ENCODE measurements around the gene LNP1.
A peak's percentile ranks its signal among the peaks of the same experiment; 100 is the strongest.
"Not testable (repeated sequence)": the region's sequence is repeated elsewhere in the genome, so short reads cannot be mapped to it uniquely, and the experiment has no call there.

Gene LNP1, protein sequence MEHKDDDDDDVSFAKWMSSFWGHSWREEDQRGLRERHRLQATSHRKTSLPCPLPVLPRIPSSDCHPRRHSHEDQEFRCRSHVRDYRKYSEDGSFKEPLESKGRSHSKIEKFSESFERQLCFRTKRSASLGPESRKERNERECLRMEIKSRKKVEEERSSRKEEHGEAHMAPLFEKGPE

DNA sequence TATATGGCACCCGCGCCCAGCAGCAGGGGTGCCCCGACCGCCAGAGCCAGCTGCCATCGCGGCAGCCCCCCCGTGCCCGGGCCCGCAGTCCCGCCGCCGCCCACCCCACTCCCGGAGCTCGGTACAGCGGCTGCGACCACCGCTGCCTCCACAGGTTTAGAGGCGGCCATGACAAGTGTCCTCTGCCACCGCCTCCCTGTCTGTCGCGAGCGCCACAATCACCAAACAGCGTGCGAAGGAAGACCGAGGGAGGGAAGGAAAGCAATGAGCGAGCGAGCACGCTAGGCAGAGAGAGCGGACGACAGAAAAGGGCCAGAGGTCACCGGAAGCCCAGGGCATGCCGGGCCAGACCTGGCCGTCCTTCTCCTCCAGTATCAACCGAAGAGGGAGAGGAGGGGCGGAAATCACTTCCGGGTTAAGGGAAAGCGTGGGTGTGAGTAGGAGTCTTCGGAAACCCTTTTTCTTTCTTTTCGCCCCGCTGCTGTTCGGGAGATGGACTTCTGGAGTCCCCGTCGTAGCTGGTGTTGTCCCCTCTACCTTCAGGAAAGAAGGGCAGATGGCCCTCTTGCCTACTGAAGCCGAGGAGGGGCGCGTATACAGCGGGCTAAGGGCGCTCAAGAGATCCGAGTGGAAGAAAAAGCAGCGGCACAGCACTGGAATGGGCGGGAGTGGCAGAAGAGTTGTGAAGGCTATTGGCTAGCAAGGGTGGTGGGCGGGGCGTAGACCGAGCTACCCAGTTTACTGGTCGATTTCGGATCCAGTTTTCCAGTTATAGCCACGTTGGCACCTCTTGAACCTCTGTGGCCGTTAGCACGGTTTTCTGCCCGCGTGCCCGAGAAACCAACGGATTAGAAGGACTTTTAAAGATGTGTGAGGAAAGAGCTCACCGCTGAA is at the start of gene LNP1, which contains the start of gene TOMM70:
Gene LNP1 (plus strand): TSS at position 760 of the 894 bp plus-strand sequence. CDS start 28,191 bp downstream, outside the sequence.
Gene TOMM70 (minus strand): TSS at position 310 of the 894 bp plus-strand sequence. CDS start 140 bp downstream, at position 170.
- DNase-seq = peak; percentile 92

DNA sequence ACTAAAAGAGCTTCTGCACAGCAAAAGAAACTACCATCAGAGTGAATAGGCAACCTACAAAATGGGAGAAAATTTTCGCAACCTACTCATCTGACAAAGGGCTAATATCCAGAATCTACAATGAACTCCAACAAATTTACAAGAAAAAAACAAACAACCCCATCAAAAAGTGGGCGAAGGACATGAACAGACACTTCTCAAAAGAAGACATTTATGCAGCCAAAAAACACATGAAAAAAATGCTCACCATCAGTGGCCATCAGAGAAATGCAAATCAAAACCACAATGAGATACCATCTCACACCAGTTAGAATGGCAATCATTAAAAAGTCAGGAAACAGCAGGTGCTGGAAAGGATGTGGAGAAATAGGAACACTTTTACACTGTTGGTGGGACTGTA is 49.6 kb upstream of the LNP1 start:
- not testable (repeated sequence) for DNase-seq

DNA sequence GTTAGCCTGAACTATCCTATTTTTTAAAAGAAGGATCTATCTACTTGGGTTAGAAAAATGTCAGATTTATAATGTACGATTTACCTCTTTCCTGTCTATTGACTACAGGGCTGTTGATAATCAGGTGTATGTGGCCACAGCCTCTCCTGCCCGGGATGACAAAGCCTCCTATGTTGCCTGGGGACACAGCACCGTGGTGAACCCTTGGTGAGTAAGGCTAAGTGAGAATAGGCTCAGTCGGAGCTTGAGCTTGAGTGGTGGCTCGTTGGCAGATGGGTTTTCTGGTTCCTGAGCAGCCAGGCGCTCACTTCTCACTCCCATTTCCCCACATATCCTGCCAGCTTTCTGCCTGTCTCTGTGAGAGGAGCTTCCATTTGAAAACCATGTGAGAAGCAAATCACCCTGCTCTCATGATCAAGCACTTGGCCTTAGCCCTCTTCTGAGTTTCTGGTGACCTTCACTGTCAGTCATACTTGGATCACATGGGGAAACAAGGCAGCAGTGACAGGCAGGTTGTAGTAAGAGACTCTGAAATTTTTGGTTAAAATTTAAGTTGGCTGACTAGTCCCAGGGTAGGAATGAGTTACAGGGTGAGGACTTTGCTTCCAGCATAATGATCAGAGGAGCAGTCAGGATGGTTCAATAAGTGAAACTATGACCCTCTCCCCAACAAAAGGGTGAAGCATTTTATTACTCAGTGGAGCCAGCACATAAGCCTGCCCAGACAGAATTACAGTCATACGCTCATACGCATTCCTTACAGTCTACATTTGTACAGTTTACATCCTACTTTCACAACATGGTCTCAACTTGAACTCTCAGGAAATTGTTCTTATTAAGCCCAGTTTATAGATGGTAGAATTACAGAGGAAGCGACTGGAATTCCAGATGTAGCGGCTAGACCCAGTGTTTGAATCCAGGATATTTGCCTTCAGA is 48.8 kb upstream of the LNP1 start:
- DNase-seq = no peak

DNA sequence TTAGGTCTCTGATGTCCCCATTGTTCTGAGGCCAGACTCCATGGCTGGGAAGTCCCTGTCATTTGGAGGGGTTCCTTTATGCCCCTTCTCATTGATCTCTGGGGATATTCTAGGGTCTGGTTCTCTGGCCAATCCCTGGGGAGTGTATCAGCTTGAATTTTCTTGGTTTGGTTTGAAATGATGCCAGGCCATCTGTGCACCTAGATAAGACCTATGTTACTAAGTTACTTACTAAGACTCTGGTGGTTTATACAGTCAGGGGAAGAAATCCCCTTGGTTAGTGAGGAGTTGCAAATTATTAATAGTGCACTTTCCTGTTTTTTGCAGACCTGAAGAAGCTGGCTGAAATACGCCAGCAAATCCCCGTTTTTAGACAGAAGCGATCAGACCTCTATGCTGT is 46.5 kb upstream of the LNP1 start:
- DNase-seq = no peak

DNA sequence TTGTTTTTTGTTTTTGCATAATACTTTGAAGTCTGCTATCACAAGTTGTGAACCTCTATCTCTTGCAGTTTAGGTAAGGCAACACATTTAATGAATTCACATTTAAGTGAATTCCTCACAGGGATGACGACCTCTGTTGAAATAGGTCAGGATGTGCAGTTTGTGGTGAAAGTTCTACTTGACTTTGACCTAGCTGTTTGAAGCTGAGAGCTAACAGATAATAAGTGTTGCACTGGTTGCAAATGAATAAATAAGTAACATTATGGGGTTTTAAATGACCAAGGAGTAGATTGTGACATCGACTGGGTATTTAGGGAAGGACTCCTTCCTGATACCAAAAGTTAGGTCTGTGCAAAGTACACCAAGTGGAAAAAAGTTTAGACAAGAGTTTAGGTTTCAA is 42.9 kb upstream of the LNP1 start:
- no peak for DNase-seq

DNA sequence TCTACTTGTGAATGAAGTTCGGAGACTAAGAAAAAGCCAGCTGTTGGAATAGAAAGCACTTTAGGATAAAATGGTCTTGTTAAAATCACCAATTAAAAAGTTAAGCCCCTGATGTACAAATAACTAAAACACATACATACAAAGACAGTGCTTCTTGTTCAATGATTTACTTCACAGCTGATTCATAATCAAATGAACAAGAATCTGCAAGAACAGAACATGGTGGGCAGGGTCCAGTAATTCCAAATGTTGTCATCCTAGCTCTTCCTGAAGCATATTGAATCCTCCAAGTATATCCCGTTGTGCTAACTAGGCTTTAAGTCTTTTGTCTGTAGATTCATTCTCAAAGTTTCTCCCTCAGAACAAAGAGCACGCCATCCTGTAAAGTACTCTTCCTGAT is 42.3 kb upstream of the LNP1 start:
- no peak for DNase-seq

DNA sequence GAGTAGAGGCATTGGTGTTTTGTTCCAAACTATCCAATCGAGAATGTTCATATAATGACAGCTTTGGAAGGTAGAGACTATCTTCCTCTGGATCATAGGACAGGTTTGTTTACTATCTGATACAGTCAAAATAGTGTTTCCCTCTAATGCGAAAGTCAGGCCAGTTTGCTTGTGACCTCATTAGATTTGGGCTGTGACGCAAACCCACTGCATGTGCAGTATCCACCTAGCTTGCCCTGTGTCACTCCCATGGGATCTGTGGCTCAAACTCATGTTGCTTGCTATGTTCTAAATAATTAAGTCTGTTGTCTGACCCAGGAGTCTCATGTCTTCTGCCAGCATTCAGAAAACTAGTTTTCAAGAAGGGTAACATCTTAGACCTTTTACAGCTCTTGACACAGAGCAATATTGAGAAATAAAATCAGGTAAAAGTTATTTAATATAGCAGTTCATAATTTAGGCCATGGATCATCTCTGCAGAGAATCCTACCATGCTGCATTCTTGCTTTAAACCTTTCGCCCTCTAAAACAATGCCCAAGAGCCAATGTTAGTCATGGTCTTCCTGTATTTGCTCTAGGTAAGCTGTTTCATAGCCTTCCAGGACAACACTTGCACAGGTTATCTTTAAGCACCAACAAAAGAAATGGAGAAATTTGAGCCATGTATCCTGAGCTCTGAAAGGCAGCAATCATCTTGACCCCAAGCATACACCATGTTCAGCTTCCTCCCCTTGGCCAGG is 40.4 kb upstream of the LNP1 start:
- no peak for DNase-seq

DNA sequence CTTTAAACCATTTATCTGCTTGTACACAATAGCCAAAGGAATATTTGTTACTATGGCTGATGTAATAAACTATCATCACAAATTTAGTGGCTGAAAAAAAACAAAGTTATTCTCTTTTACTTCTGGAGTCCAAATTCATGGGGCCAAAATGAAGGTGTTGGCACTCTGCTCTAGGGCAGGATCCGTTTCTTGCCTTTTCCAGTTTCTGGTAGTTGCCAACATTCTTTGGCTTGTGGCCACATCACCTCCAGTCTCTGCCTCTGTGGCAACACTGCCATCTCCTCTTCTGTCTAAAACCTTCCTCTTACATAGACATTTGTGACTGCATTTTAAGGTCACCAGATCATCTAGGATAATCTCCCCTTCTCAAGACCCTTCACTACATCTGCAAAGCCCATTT is 39.4 kb upstream of the LNP1 start:
- no peak for DNase-seq

DNA sequence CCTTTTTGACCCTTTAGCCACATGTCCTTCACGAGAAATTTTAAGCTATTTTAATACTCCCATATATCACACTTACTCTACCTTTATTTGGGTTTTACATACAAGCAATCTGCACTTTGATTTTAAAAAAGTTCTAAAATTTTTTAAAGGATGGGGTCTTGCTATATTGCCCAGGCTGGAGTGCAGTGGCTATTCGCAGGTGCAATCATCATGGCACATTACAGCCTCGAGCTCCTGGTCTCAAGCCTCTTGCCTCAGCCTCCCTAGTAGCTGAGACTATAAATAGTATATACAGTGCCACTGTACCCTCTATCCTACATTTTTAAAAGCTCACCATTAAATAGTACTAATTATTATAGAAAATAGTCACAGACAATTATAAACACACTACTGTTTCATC is 36.9 kb upstream of the LNP1 start:
- no peak for DNase-seq

DNA sequence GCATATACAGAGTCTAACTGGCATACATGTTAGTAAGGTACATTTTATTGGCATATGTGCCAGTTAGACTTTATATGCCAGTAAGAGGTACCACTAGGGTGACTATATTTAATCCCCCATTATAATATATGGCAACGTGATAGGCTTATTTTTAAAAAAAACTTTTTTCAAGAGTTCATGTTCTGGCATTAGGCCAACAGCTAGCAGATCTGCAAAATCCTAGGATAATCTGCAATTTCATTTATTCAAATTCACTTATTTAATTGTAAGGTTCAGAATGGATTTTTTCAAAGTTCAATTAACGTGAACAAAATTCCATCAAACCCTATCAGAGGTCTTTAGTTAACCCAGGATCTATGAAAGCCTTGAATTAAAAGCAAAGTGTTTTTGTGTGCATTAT is 34.9 kb upstream of the LNP1 start:
- no peak for DNase-seq

DNA sequence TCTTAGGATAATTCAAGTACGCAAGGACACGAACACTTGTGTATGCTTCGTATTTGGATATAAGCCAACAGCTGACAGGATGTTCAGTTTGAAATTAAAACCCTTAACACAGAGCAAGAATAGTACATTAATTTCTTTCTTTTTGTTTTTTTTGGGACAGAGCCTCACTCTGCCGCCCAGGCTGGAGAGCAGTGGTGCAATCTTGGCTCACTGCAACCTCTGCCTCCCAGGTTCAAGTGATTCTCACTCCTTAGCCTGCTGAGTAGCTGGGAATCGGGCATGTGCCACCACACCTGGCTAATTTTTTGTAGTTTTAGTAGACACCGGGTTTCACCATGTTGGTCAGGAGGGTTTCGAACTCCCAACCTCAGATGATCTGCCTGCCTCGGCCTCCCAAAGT is 32.9 kb upstream of the LNP1 start:
- no peak for DNase-seq

DNA sequence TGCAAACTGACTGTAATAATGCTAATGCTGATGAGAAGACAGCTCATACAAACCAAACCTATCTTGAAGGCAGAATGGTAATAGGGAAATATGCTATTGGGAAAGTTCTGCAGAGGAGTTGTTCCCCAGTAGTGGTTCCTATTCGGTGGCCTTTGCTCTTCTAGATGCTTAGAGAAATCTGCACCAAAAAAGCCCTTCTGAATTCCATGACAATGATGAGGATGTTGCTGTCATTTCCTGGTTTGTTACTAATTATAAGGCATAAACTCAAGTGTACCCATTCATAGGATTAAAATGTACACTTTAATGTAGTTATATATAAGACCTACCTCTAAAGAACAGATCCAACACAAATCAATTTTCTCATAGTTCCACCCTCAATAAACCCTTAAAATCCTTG is 30.6 kb upstream of the LNP1 start:
- no peak for DNase-seq

DNA sequence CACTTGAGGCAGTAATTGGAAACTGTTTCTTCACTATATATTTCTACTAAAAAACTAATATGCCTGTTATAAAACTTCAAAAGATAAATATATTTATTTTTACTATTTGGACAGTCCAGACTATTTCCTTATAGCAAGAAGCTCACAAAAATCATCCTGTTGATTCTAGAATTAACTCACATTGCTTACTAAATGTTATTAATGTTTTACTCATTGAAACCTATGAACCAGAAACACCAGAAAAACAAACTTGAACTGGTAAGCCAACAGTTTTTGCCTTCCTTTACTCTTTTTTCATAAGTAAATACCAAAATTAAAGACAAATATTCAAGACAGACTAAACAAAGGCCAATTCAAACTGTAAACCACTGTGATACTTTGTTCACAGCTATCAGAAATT is 26.8 kb upstream of the LNP1 start:
- DNase-seq = no peak

DNA sequence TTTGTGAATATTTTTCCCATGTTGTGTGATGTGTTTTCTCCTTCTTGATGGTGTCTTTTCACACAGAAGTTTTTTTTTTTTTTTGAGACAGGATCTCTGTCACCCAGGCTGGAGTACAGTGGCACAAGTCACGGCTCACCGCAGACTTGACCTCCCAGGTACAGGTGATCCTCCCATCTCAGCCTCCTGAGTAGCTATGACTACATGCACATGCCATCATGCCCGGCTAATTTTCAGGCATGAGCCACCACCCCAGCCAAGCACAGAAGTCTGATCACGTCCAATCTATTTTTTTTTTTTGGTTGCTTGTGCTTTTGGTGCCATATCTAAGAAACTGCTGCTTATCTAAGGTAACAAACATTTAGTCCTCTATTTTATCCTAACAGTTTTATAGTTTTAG is 25.0 kb upstream of the LNP1 start:
- no peak for DNase-seq

DNA sequence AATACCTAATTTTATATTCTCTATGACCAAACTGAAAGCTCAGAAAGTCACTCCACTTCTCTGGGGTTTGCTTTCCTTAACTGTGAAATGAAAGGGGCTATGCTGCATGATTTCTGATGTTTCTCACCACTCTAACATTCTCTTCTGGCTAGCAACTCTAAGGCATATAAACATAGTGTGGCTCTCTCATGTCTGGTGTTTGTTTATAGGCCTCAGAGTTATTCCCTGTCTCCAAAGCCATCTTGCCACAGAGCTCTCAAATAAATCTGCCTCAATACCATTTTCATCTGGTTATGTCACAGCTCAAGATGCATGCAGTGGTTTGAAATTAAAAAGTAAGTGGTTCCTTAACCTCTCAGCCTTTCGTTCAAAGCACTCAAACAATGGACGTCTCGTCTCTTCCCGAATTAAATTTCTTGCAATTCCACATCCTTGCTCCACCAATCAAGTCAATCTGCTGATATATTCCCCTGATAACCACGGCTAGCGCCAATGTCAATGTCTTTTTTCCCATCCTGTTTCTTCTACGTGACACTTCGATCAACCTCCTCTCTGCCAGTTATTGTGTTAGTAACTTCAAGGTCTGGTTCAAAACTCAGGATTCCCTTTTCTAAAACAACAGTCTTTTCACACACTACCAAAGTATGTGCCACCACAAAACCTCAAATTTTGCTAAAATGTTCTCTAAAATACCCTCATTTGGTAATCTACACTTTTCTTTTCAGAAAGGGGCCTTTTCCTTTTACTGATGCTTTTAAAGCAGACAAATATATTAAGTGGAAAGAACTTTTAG is 16.4 kb upstream of the LNP1 start:
- DNase-seq = no peak

DNA sequence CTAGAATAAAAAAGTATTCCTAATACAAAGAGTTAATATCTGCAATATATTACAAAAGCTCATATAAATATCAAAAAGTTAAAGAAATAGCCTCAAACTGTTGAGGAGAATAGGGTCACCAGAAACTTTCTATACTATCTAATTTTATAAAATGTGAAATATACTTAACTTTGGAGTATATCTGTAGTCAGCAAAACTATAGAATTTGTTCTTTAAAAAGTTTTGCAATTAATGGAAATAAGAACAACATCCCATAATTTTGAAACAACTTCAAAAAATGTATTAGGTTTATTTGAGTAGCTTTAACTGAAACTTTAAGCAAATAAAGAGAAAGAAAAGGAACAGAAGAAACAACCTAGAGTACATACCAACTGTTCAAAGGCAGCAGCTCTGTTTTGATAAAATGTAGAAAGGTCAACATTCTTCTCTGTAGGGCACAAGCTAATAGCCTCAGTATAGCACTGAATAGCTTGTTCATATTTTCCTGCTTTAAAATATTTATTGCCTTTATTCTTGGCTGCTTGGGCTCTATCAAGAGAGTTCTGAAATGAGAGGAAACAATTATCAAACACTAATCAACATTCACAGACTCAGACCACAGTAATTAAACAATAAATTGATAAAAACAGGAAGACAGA is 14.8 kb upstream of the LNP1 start:
- no peak for DNase-seq

DNA sequence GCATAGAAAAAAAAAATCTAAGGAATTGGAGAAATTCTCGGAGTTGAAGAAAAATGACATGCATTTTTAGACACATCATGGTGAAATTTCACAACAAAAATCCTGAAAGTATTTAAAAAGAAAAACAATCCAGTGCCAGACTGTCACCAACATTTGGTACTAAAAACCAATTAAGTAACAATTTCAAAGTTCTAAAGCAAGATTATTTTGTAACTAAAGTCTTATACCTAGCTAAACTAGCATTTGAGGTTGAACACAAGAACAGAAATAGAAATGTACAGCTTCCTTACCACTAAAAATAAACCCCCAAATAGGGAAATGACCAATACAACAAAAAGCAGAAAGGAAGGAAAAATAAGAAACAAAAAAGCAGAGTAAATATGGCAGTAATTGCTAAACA is 12.3 kb upstream of the LNP1 start:
- DNase-seq = no peak

DNA sequence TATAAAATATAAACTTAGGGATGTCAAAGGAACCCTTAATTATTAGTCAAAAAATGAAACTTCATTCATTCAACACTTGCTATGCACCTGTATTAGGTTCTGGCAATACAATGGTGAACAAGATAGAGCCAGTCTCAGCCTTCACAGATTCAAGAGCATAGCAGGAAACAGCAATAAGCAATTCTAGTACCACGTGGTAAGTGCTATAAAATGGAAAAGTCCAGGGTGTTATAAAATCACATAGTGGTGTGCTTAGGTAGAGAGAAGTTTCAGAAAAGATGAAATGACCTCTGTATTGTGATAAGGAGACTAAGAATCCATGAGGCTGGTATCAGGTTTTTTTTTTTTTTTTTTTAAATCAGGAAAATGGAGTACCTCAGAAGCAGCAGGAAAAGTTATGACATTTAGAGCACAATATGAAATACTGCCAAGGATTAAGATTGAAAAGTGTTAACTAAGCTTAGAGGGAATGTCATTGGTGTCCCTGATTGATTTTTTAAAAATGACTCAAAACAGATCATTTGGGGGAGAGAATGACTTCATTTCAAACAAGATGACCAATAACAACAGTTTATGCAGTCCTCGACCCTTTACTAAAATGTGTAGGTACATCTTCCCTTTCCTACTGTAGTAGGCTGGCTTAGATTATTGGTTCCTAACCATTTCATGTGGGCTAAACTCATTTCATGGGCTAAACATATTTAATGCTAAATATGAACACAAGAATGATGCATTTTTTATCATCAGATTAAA is 5.5 kb upstream of the LNP1 start:
- DNase-seq = no peak

DNA sequence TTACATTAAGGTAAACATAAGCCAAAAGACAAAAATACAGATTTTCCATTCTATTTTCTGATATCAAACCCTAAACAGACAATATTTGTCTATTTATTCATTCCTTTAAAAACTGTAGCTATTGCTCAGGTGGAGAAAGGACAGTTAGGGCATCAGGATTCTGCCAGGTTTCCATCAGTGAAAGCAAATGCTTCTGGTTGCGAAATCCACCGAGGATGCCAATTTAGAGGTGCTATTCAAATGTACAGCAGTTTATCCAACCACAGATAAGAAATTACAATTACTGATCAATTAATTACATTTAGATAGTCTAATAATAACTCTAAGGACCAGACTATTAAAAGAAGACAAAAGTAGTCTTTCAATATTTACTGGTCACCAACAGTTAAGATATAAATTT is 4.4 kb upstream of the LNP1 start:
- DNase-seq = no peak

DNA sequence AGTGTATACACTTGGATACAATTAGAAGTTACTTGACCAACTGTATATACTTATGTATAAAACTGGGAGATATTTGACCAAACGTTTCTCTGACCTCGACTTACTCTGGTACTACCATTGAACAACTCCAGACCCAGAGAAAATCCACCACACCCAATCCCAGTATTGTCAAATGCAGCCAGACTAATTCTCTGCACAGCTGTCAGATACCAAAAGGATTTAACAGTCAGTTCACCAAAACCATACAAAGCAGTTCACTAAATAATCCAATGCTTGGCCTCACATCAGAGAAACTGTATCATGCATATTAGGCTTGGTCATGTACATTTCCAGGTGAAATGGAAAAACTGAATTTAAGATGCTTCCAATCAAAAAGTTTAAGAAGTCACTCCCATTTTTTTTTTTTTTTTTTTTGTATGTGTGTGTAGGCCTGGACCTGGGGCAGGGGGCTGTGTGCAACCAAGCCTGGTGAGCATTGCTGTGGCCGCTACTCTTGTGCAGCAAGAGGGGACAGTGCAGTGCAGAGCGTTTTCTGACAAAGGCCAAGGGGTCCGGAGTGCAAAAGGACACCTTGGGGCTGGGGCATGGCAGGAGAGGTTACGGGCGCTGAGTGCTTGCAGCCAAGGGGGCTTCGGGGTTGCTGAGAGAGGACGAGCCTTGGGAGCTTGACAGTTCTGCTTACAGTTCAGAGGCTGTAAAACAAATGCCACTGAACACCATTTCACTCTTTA is 1.8 kb upstream of the LNP1 start:
- no peak for DNase-seq

Measured in stimulated activated CD4-positive, alpha-beta T cell treated with anti-CD3 and anti-CD28 coated beads, Interleukin-12 subunit alpha, Interleukin-12 subunit beta, amount 100 ng/mL, for 4 hours (primary cell).